ENCODE measurements around the gene CATSPERD.

The CATSPERD gene

GRCh38 chr19:5705552-5705951 lies 14.9 kb upstream of the CATSPERD start:
- Histone ChIP-seq H3K27ac (ENCODE audit: low read length) (no peak overlapping the region), H3K27me3 (ENCODE audit: low read depth, low read length) (no peaks in the 10 kb centered on the region), H3K4me1 (ENCODE audit: control insufficient read depth in 1 of 2, insufficient read depth in 2 of 2, low read length in 2 of 2) (no peaks in the 10 kb centered on the region), H3K36me3 (ENCODE audit: control insufficient read depth in 1 of 2, insufficient read depth in 2 of 2, low read length in 2 of 2) (peaks cover 8 to 64% of the 10 kb centered on the region in 2 donors), H3K4me3 (ENCODE audit: low read depth in 1 of 2, low read length in 2 of 2) (no peak overlapping the region), H3K9me3 (ENCODE audit: control insufficient read depth in 1 of 2, low read length in 2 of 2) (no peaks in the 10 kb centered on the region)

GRCh38 chr19:5706876-5707573 lies 13.4 kb upstream of the CATSPERD start:
- Histone ChIP-seq H3K27ac (ENCODE audit: low read length) (no peak overlapping the region), H3K9me3 (ENCODE audit: control insufficient read depth in 1 of 2, low read length in 2 of 2) (no peaks in the 10 kb centered on the region), H3K36me3 (ENCODE audit: control insufficient read depth in 1 of 2, insufficient read depth in 2 of 2, low read length in 2 of 2) (peaks cover 16 to 74% of the 10 kb centered on the region in 2 donors), H3K4me3 (ENCODE audit: low read depth in 1 of 2, low read length in 2 of 2) (no peak overlapping the region), H3K27me3 (ENCODE audit: low read depth, low read length) (no peaks in the 10 kb centered on the region), H3K4me1 (ENCODE audit: control insufficient read depth in 1 of 2, insufficient read depth in 2 of 2, low read length in 2 of 2) (no peaks in the 10 kb centered on the region)

GRCh38 chr19:5707576-5708575 lies 12.6 kb upstream of the CATSPERD start:
- H3K4me1 ChIP-seq (ENCODE audit: control insufficient read depth in 1 of 2, insufficient read depth in 2 of 2, low read length in 2 of 2) = no peaks in the 10 kb centered on the region
- no peaks in the 10 kb centered on the region for H3K27me3 ChIP-seq (ENCODE audit: low read depth, low read length)
- H3K4me3 ChIP-seq (ENCODE audit: low read depth in 1 of 2, low read length in 2 of 2) = no peak overlapping the region
- peaks cover 22 to 83% of the 10 kb centered on the region in 2 donors for H3K36me3 ChIP-seq (ENCODE audit: control insufficient read depth in 1 of 2, insufficient read depth in 2 of 2, low read length in 2 of 2)
- no peaks in the 10 kb centered on the region for H3K9me3 ChIP-seq (ENCODE audit: control insufficient read depth in 1 of 2, low read length in 2 of 2)
- H3K27ac ChIP-seq (ENCODE audit: low read length) = no peak overlapping the region

GRCh38 chr19:5711025-5711424 lies 9.4 kb upstream of the CATSPERD start:
- H3K4me3 ChIP-seq (ENCODE audit: low read depth in 1 of 2, low read length in 2 of 2) = no peak overlapping the region
- no peak overlapping the region for H3K27ac ChIP-seq (ENCODE audit: low read length)
- H3K9me3 ChIP-seq (ENCODE audit: control insufficient read depth in 1 of 2, low read length in 2 of 2) = no peaks in the 10 kb centered on the region
- H3K36me3 ChIP-seq (ENCODE audit: control insufficient read depth in 1 of 2, insufficient read depth in 2 of 2, low read length in 2 of 2) = peaks cover 26 to 63% of the 10 kb centered on the region in 2 donors
- no peaks in the 10 kb centered on the region for H3K27me3 ChIP-seq (ENCODE audit: low read depth, low read length)
- no peaks in the 10 kb centered on the region for H3K4me1 ChIP-seq (ENCODE audit: control insufficient read depth in 1 of 2, insufficient read depth in 2 of 2, low read length in 2 of 2)

- no peaks in the 10 kb centered on the region for H3K9me3 ChIP-seq (ENCODE audit: control insufficient read depth in 1 of 2, low read length in 2 of 2)
- H3K4me1 ChIP-seq (ENCODE audit: control insufficient read depth in 1 of 2, insufficient read depth in 2 of 2, low read length in 2 of 2) = no peaks in the 10 kb centered on the region
- no peak overlapping the region for H3K4me3 ChIP-seq (ENCODE audit: low read depth in 1 of 2, low read length in 2 of 2)
- no peak overlapping the region for H3K27ac ChIP-seq (ENCODE audit: low read length)
- no peaks in the 10 kb centered on the region for H3K27me3 ChIP-seq (ENCODE audit: low read depth, low read length)
- peaks cover 23 to 56% of the 10 kb centered on the region in 2 donors for H3K36me3 ChIP-seq (ENCODE audit: control insufficient read depth in 1 of 2, insufficient read depth in 2 of 2, low read length in 2 of 2)
Observed at GRCh38 chr19:5711713-5712161, 8.7 kb upstream of the CATSPERD start.

- no peak overlapping the region for H3K27ac ChIP-seq (ENCODE audit: low read length)
- peaks cover 18 to 44% of the 10 kb centered on the region in 2 donors for H3K36me3 ChIP-seq (ENCODE audit: control insufficient read depth in 1 of 2, insufficient read depth in 2 of 2, low read length in 2 of 2)
- no peak overlapping the region for H3K4me3 ChIP-seq (ENCODE audit: low read depth in 1 of 2, low read length in 2 of 2)
- H3K27me3 ChIP-seq (ENCODE audit: low read depth, low read length) = no peaks in the 10 kb centered on the region
- no peaks in the 10 kb centered on the region for H3K9me3 ChIP-seq (ENCODE audit: control insufficient read depth in 1 of 2, low read length in 2 of 2)
- peaks cover 0 to 8% of the 10 kb centered on the region in 2 donors for H3K4me1 ChIP-seq (ENCODE audit: control insufficient read depth in 1 of 2, insufficient read depth in 2 of 2, low read length in 2 of 2)
Observed at GRCh38 chr19:5713228-5713627, 7.2 kb upstream of the CATSPERD start.

- no peaks in the 10 kb centered on the region for H3K27me3 ChIP-seq (ENCODE audit: low read depth, low read length)
- H3K4me3 ChIP-seq (ENCODE audit: low read depth in 1 of 2, low read length in 2 of 2) = no peak overlapping the region
- H3K36me3 ChIP-seq (ENCODE audit: control insufficient read depth in 1 of 2, insufficient read depth in 2 of 2, low read length in 2 of 2) = peaks cover 18 to 43% of the 10 kb centered on the region in 2 donors
- H3K4me1 ChIP-seq (ENCODE audit: control insufficient read depth in 1 of 2, insufficient read depth in 2 of 2, low read length in 2 of 2) = peaks cover 8 to 19% of the 10 kb centered on the region in 2 donors
- no peaks in the 10 kb centered on the region for H3K9me3 ChIP-seq (ENCODE audit: control insufficient read depth in 1 of 2, low read length in 2 of 2)
- no peak overlapping the region for H3K27ac ChIP-seq (ENCODE audit: low read length)
Observed at GRCh38 chr19:5714816-5715215, 5.6 kb upstream of the CATSPERD start.

GRCh38 chr19:5717215-5717935 lies 3.1 kb upstream of the CATSPERD start:
- peaks cover 6 to 23% of the 10 kb centered on the region in 2 donors for H3K36me3 ChIP-seq (ENCODE audit: control insufficient read depth in 1 of 2, insufficient read depth in 2 of 2, low read length in 2 of 2)
- peaks cover 8 to 19% of the 10 kb centered on the region in 2 donors for H3K4me1 ChIP-seq (ENCODE audit: control insufficient read depth in 1 of 2, insufficient read depth in 2 of 2, low read length in 2 of 2)
- no peaks in the 10 kb centered on the region for H3K27me3 ChIP-seq (ENCODE audit: low read depth, low read length)
- H3K27ac ChIP-seq (ENCODE audit: low read length) = no peak overlapping the region
- H3K9me3 ChIP-seq (ENCODE audit: control insufficient read depth in 1 of 2, low read length in 2 of 2) = no peaks in the 10 kb centered on the region
- no peak overlapping the region for H3K4me3 ChIP-seq (ENCODE audit: low read depth in 1 of 2, low read length in 2 of 2)

- Histone ChIP-seq H3K9me3 (ENCODE audit: control insufficient read depth in 1 of 2, low read length in 2 of 2) (no peaks in the 10 kb centered on the region), H3K4me3 (ENCODE audit: low read depth in 1 of 2, low read length in 2 of 2) (no peak overlapping the region), H3K36me3 (ENCODE audit: control insufficient read depth in 1 of 2, insufficient read depth in 2 of 2, low read length in 2 of 2) (peaks cover 1 to 15% of the 10 kb centered on the region in 2 donors), H3K27ac (ENCODE audit: low read length) (no peak overlapping the region), H3K4me1 (ENCODE audit: control insufficient read depth in 1 of 2, insufficient read depth in 2 of 2, low read length in 2 of 2) (peaks cover 8 to 19% of the 10 kb centered on the region in 2 donors), H3K27me3 (ENCODE audit: low read depth, low read length) (no peaks in the 10 kb centered on the region)
Observed at GRCh38 chr19:5718037-5718578, 2.3 kb upstream of the CATSPERD start.

- Histone ChIP-seq H3K4me1 (ENCODE audit: control insufficient read depth in 1 of 2, insufficient read depth in 2 of 2, low read length in 2 of 2) (peaks cover 8 to 19% of the 10 kb centered on the region in 2 donors), H3K9me3 (ENCODE audit: control insufficient read depth in 1 of 2, low read length in 2 of 2) (no peaks in the 10 kb centered on the region), H3K27ac (ENCODE audit: low read length) (peak overlapping the region; percentile 80), H3K27me3 (ENCODE audit: low read depth, low read length) (no peaks in the 10 kb centered on the region), H3K4me3 (ENCODE audit: low read depth in 1 of 2, low read length in 2 of 2) (peak overlapping the region; percentile 95 to 98), H3K36me3 (ENCODE audit: control insufficient read depth in 1 of 2, insufficient read depth in 2 of 2, low read length in 2 of 2) (peaks cover 0 to 9% of the 10 kb centered on the region in 2 donors)
Observed at GRCh38 chr19:5718579-5719273, 1.7 kb upstream of the CATSPERD start.
